ENCODE results near the gene ARHGAP12. TPM values are rescaled to one million over a fixed set of nuclear protein-coding genes. Genes with fewer than 3 reads are reported as not detected.
"Not testable (repeated sequence)": the region's sequence is repeated elsewhere in the genome, so short reads cannot be mapped to it uniquely, and the experiment has no call there.

The ARHGAP12 gene
- total RNA-seq, 3 donors from 2014 or later: 40.0 to 102 (median 60.0) TPM

DNA sequence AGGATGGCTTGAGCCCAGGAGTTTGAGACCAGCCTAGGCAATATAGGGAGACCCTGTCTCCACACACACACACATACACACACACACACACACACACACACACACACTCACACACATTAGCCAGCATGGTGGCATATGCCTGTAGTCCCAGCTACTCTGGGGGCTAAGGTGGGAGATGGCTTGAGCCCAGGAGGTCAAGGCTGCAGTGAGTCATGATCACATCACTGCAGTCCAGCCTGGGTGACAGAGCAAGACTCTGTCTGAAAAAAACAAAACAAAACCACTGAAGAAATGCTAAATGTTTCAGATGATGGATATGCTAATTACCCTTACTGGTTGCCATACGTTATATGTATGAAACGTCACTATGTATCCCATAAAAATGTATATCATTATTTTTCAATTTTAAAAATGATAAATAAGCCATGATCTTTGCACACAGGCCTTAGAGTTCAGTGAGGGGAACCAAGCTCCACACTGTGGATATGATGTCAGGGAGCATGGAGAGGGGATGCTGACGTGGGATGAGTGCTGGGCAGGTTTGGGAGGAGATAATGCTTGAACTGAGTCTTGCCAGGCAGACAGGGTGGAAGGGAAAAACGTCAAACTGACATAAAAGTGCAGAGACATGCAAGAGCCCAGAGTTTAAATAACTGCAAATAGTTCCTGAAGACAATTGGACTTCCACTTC, 45.9 kb upstream of the ARHGAP12 start:
- no peak for DNase-seq (ENCODE audit: low spot score in 2 of 2)
- no peaks in the 10 kb centered on the region for H3K9me3 ChIP-seq
- H3K27ac ChIP-seq: no peak overlapping the region
- H3K4me1 ChIP-seq: no peaks in the 10 kb centered on the region
- no peak for TF ChIP-seq POLR2A (IDR thresholded peaks at IDR 0.05)
- TF ChIP-seq, protein P1, sequence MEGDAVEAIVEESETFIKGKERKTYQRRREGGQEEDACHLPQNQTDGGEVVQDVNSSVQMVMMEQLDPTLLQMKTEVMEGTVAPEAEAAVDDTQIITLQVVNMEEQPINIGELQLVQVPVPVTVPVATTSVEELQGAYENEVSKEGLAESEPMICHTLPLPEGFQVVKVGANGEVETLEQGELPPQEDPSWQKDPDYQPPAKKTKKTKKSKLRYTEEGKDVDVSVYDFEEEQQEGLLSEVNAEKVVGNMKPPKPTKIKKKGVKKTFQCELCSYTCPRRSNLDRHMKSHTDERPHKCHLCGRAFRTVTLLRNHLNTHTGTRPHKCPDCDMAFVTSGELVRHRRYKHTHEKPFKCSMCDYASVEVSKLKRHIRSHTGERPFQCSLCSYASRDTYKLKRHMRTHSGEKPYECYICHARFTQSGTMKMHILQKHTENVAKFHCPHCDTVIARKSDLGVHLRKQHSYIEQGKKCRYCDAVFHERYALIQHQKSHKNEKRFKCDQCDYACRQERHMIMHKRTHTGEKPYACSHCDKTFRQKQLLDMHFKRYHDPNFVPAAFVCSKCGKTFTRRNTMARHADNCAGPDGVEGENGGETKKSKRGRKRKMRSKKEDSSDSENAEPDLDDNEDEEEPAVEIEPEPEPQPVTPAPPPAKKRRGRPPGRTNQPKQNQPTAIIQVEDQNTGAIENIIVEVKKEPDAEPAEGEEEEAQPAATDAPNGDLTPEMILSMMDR (IDR thresholded peaks at IDR 0.05): no peak
- no peak for TF ChIP-seq POLR2AphosphoS5 (IDR thresholded peaks at IDR 0.05)
- H3K27me3 ChIP-seq: no peaks in the 10 kb centered on the region
- no peak overlapping the region for H3K4me3 ChIP-seq
- intact Hi-C loops (cut with DNase I; ENCODE audit: low total_unique reads): no loop called here
- H3K36me3 ChIP-seq: no peaks in the 10 kb centered on the region

DNA sequence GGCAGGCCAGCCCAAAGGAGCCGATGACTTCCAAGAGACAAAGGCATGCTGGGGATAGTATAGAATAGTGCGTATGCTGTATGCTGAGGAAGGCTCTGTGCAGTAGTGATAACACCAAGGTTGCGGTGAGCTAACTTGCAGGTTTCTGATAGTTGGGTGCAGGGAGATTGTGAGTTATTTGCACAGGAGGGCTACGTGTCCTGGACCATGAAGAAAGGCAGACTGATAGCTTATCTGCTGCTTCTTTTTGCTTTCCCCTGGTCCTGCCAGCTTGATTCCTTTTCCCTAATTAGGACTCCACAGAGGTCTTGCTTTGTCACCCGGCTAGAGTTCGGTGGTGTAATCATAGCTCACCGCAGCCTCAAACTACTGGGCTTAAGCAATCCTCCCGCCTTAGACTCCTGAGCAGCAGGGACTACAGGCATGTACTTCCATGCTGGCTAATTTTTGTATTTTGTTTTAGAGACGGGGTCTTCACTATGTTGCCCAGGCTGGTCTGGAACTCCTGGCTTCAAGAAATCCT, 43.9 kb upstream of the ARHGAP12 start:
- Histone ChIP-seq H3K4me3 (no peak overlapping the region), H3K27me3 (no peaks in the 10 kb centered on the region), H3K9me3 (no peaks in the 10 kb centered on the region), H3K36me3 (no peaks in the 10 kb centered on the region), H3K27ac (no peak overlapping the region), H3K4me1 (no peaks in the 10 kb centered on the region)
- DNase-seq (ENCODE audit: low spot score in 2 of 2): no peak
- intact Hi-C loops (cut with DNase I; ENCODE audit: low total_unique reads): no loop called here
- no peak for TF ChIP-seq POLR2AphosphoS5 (IDR thresholded peaks at IDR 0.05)
- TF ChIP-seq, protein P1 (IDR thresholded peaks at IDR 0.05): no peak

DNA sequence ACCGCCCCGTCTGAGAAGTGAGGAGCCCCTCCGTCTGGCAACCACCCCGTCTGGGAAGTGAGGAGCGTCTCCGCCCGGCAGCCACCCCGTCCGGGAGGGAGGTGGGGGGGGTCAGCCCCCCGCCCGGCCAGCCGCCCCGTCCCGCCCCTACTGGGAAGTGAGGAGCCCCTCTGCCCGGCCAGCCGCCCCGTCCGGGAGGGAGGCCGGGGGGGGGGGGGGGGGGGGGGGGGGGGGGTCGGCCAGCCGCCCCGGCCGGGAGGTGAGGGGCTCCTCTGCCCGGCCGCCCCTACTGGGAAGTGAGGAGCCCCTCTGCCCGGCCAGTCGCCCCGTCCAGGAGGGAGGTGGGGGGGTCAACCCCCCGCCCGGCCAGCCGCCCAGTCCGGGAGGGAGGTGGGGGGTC, 41.2 kb upstream of the ARHGAP12 start:
- intact Hi-C loops (cut with DNase I; ENCODE audit: low total_unique reads); H3K4me1 ChIP-seq; H3K27me3 ChIP-seq; H3K9me3 ChIP-seq; H3K36me3 ChIP-seq; H3K27ac ChIP-seq; DNase-seq (ENCODE audit: low spot score in 2 of 2); H3K4me3 ChIP-seq: not testable (repeated sequence)

GRCh38 chr10:31963589-31963980, 35.0 kb upstream of the ARHGAP12 start:
- Histone ChIP-seq H3K4me1 (no peaks in the 10 kb centered on the region), H3K9me3 (no peaks in the 10 kb centered on the region)

DNA sequence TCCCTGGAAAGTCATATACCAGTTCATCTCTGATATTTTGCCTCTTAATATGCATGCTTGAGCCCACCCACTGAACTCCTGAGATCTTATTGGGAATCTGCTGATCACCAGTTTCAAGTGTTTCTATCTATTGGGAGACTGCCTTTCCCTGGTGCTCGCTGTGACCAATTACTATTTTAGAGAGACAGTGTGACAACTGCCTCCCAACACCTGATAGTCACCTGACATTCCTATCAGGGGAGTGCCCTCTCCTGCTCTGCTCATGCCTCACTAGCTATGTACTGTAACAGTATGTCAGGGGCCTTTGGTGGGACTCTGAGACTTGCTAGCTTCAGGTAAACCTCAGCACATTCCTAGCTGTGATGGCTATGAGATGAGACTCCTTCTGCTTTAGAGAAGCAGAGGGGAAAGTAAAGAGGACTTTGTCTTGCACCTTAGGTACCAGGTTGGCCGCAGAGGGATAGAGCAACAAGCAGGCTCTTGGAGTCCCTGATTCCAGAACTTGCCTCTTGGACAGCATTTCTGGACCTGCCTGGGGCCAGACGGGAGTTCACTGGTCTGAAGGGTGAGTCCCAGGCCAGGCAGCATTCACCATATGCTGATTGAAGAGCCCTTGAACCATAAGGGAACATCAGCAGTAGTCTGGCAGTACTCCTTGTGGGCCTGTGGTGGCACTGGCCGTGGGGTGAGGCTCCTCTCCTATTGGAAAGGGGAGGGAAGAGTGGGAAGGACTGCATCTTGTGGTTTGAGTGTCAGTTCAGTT, 34.4 kb upstream of the ARHGAP12 start:
- Histone ChIP-seq H3K36me3 (no peaks in the 10 kb centered on the region), H3K27ac (no peak overlapping the region), H3K4me1 (no peaks in the 10 kb centered on the region), H3K27me3 (no peaks in the 10 kb centered on the region), H3K4me3 (no peak overlapping the region), H3K9me3 (no peaks in the 10 kb centered on the region)
- intact Hi-C loops (cut with DNase I; ENCODE audit: low total_unique reads): no loop called here
- TF ChIP-seq POLR2AphosphoS5 (IDR thresholded peaks at IDR 0.05): no peak
- TF ChIP-seq, protein P1 (IDR thresholded peaks at IDR 0.05): no peak
- TF ChIP-seq POLR2A (IDR thresholded peaks at IDR 0.05): no peak
- DNase-seq (ENCODE audit: low spot score in 2 of 2): no peak

More at GRCh38 chr10:31963589-31963980, 35.0 kb upstream of the ARHGAP12 start:
- H3K4me3 ChIP-seq: no peak overlapping the region
- no peaks in the 10 kb centered on the region for H3K27me3 ChIP-seq
- DNase-seq (ENCODE audit: low spot score in 2 of 2): no peak
- no peaks in the 10 kb centered on the region for H3K36me3 ChIP-seq
- intact Hi-C loops (cut with DNase I; ENCODE audit: low total_unique reads): no loop called here
- TF ChIP-seq POLR2AphosphoS5 (IDR thresholded peaks at IDR 0.05) (no peak), POLR2A (IDR thresholded peaks at IDR 0.05) (no peak)
- TF ChIP-seq, protein P1 (IDR thresholded peaks at IDR 0.05): no peak
- no peak overlapping the region for H3K27ac ChIP-seq
